ENCODE data around the gene BEGAIN.

BEGAIN gene

GRCh38 chr14:100568164-100568997 lies 18.8 kb downstream of the BEGAIN start:
- DNase-seq (ENCODE audit: low read depth in 2 of 2) = no peak

- no peak for DNase-seq (ENCODE audit: low read depth in 2 of 2)
These were observed 19.4 kb downstream of the BEGAIN start for GRCh38 chr14:100567877-100568163.

- DNase-seq (ENCODE audit: low read depth in 2 of 2) = no peak
These were observed 20.0 kb downstream of the BEGAIN start for GRCh38 chr14:100567009-100567876.

- DNase-seq (ENCODE audit: low read depth in 2 of 2) = no peak
These were observed 20.6 kb downstream of the BEGAIN start for GRCh38 chr14:100566586-100566985.

- no peak for DNase-seq (ENCODE audit: low read depth in 2 of 2)
These were observed 21.1 kb downstream of the BEGAIN start for GRCh38 chr14:100566119-100566518.

GRCh38 chr14:100565650-100566049 lies 21.6 kb downstream of the BEGAIN start:
- DNase-seq (ENCODE audit: low read depth in 2 of 2) = no peak

GRCh38 chr14:100564512-100564911 lies 22.7 kb downstream of the BEGAIN start:
- DNase-seq (ENCODE audit: low read depth in 2 of 2) = no peak

- no peak for DNase-seq (ENCODE audit: low read depth in 2 of 2)
These were observed 24.5 kb downstream of the BEGAIN start for GRCh38 chr14:100562751-100563150.

GRCh38 chr14:100561005-100561404 lies 26.2 kb downstream of the BEGAIN start:
- DNase-seq (ENCODE audit: low read depth in 2 of 2) = no peak

- DNase-seq (ENCODE audit: low read depth in 2 of 2) = no peak
These were observed 26.7 kb downstream of the BEGAIN start for GRCh38 chr14:100560471-100560870.

GRCh38 chr14:100559455-100559854 lies 27.8 kb downstream of the BEGAIN start:
- no peak for DNase-seq (ENCODE audit: low read depth in 2 of 2)

- DNase-seq (ENCODE audit: low read depth in 2 of 2) = no peak
These were observed 28.3 kb downstream of the BEGAIN start for GRCh38 chr14:100558966-100559365.

- no peak for DNase-seq (ENCODE audit: low read depth in 2 of 2)
These were observed 29.0 kb downstream of the BEGAIN start for GRCh38 chr14:100558226-100558625.

GRCh38 chr14:100557658-100558057 lies 29.6 kb downstream of the BEGAIN start:
- DNase-seq (ENCODE audit: low read depth in 2 of 2) = no peak

GRCh38 chr14:100556936-100557505 lies 30.2 kb downstream of the BEGAIN start:
- DNase-seq (ENCODE audit: low read depth in 2 of 2) = no peak

- no peak for DNase-seq (ENCODE audit: low read depth in 2 of 2)
These were observed 31.1 kb downstream of the BEGAIN start for GRCh38 chr14:100556140-100556475.

GRCh38 chr14:100555436-100556139 lies 31.6 kb downstream of the BEGAIN start:
- DNase-seq (ENCODE audit: low read depth in 2 of 2) = no peak

GRCh38 chr14:100554696-100555320 lies 32.4 kb downstream of the BEGAIN start:
- DNase-seq (ENCODE audit: low read depth in 2 of 2) = no peak

GRCh38 chr14:100554082-100554677 lies 33.0 kb downstream of the BEGAIN start:
- DNase-seq (ENCODE audit: low read depth in 2 of 2) = no peak

- DNase-seq (ENCODE audit: low read depth in 2 of 2) = no peak
These were observed 33.7 kb downstream of the BEGAIN start for GRCh38 chr14:100553471-100553870.

- DNase-seq (ENCODE audit: low read depth in 2 of 2) = no peak
These were observed 34.6 kb downstream of the BEGAIN start for GRCh38 chr14:100552524-100553125.

Measured in stimulated activated CD4-positive, alpha-beta T cell treated with anti-CD3 and anti-CD28 coated beads, Interleukin-4, amount 100 ng/mL, for 48 hours (primary cell).